IMR-90 (cell line): Measurements from ENCODE around the gene SLC9A7. TPM values are rescaled to one million over a fixed set of nuclear protein-coding genes. Genes with fewer than 3 reads are reported as not detected.

ENCODE experiments used
- ATAC-seq: fragments of 200-7000 bp; cut with Tn5 transposase; 2 replicates; pipeline ENCODE4 v1.9.1; 2020; ENCODE audit warnings: low read depth, mild to moderate bottlenecking, moderate library complexity
- BruUV-seq: library from RNA; stranded (reverse); fragments of 400-500 nt; replicated peaks from 2 replicates; lab custom pipeline; 2021; lab: Mats Ljungman, UMichigan
- CTCF ChIA-PET: fragments of 300-600 bp; formaldehyde crosslinking; extraction: SDS; loops from one replicate; lab custom pipeline; 2021; ENCODE audit warnings: antibody characterized with exemption; lab: Yijun Ruan, JAX
- POLR2A ChIA-PET: fragments of 300-600 bp; sonication (Branson Sonifier 250); formaldehyde crosslinking; loops from one replicate; lab custom pipeline; 2022; ENCODE audit warnings: antibody characterized with exemption; ENCODE audit not compliant: unreplicated experiment; lab: Charles Lee
- DNase-seq: peaks from one replicate; pipeline ENCODE4 v3.0.0; 2013
- H2AFZ ChIP-seq: replicated peaks from 2 replicates; pipeline ENCODE3; 2013; ENCODE audit warnings: low read length, mild to moderate bottlenecking; ENCODE audit not compliant: poor library complexity
- H2AK5ac ChIP-seq: 2 replicates; pipeline ENCODE4 v1.6.1; 2013; ENCODE audit warnings: low read depth, low read length, inconsistent platforms
- H2AK9ac ChIP-seq: replicated peaks from 2 replicates; pipeline ENCODE3; 2013; ENCODE audit warnings: mild to moderate bottlenecking, low read depth, low read length, moderate library complexity; ENCODE audit not compliant: poor library complexity
- H2BK120ac ChIP-seq: 2 replicates; pipeline ENCODE4 v1.6.1; 2013; ENCODE audit warnings: low read depth, low read length, inconsistent platforms
- H2BK15ac ChIP-seq: 3 replicates; pipeline ENCODE4 v1.6.1; 2013; ENCODE audit warnings: low read depth, low read length, inconsistent platforms
- H2BK20ac ChIP-seq: 2 replicates; pipeline ENCODE4 v1.6.1; 2013; ENCODE audit warnings: low read depth, mild to moderate bottlenecking, inconsistent platforms, low read length, moderate library complexity
- H2BK5ac ChIP-seq: 2 replicates; pipeline ENCODE4 v1.6.1; 2013; ENCODE audit warnings: mild to moderate bottlenecking, low read depth, low read length, inconsistent platforms; ENCODE audit not compliant: poor library complexity, severe bottlenecking
- H3K14ac ChIP-seq: replicated peaks from 2 replicates; pipeline ENCODE4 v1.6.1; 2013; ENCODE audit warnings: low read depth, low read length, inconsistent platforms
- H3K18ac ChIP-seq: 2 replicates; pipeline ENCODE4 v1.6.1; 2013; ENCODE audit warnings: low read depth, low read length, control low read depth
- H3K23ac ChIP-seq: 2 replicates; pipeline ENCODE4 v1.6.1; 2013; ENCODE audit warnings: low read depth, low read length, inconsistent platforms
- H3K27ac ChIP-seq: 2 replicates; pipeline ENCODE4 v1.5.1; 2013; ENCODE audit warnings: mild to moderate bottlenecking, control low read depth, low read length; ENCODE audit not compliant: insufficient read depth
- H3K27me3 ChIP-seq: 2 replicates; pipeline ENCODE4 v1.6.1; 2013; ENCODE audit warnings: low read length; ENCODE audit not compliant: control insufficient read depth, insufficient read depth
- H3K36me3 ChIP-seq: 2 replicates; pipeline ENCODE4 v1.6.1; 2013; ENCODE audit warnings: low read length, mixed read lengths; ENCODE audit not compliant: control insufficient read depth, insufficient read depth
- H3K4ac ChIP-seq: 2 replicates; pipeline ENCODE4 v1.6.1; 2013; ENCODE audit warnings: low read depth, low read length, inconsistent platforms
- H3K4me1 ChIP-seq: 2 replicates; pipeline ENCODE4 v1.6.1; 2013; ENCODE audit warnings: low read length, mixed read lengths; ENCODE audit not compliant: control insufficient read depth, insufficient read depth
- H3K4me2 ChIP-seq: 2 replicates; pipeline ENCODE4 v1.6.1; 2013; ENCODE audit warnings: low read depth, mild to moderate bottlenecking, control low read depth, low read length, moderate library complexity
- H3K4me3 ChIP-seq: 2 replicates; pipeline ENCODE4 v1.5.1; 2013; ENCODE audit warnings: low read depth, mild to moderate bottlenecking, control low read depth, low read length, moderate library complexity; ENCODE audit not compliant: insufficient read depth
- H3K56ac ChIP-seq: 2 replicates; pipeline ENCODE4 v1.6.1; 2013; ENCODE audit warnings: low read length, inconsistent platforms; ENCODE audit not compliant: insufficient read depth; ENCODE audit errors: extremely low read depth
- H3K79me1 ChIP-seq, 2 experiments: 2 replicates each; pipeline ENCODE4 v1.6.1; 2013; ENCODE audit warnings: low read length in 2 of 2, inconsistent platforms in 1 of 2, low read depth in 1 of 2
- H3K9ac ChIP-seq: 2 replicates; pipeline ENCODE4 v1.6.1; 2013; ENCODE audit warnings: low read depth, low read length, control low read depth
- H3K9me1 ChIP-seq: 2 replicates; pipeline ENCODE4 v1.6.1; 2013; ENCODE audit warnings: low read length, inconsistent platforms; ENCODE audit not compliant: insufficient read depth
- H3K9me3 ChIP-seq: 2 replicates; pipeline ENCODE4 v1.6.1; 2013; ENCODE audit warnings: low read length; ENCODE audit not compliant: control insufficient read depth, insufficient read depth
- H4K20me1 ChIP-seq: 2 replicates; pipeline ENCODE4 v1.6.1; 2013; ENCODE audit warnings: low read length, inconsistent platforms; ENCODE audit not compliant: insufficient read depth
- H4K5ac ChIP-seq: 2 replicates; pipeline ENCODE4 v1.6.1; 2013; ENCODE audit warnings: mild to moderate bottlenecking, low read depth, low read length, control low read depth
- H4K8ac ChIP-seq, 2 experiments: 2 replicates each; pipeline ENCODE4 v1.6.1; 2013; ENCODE audit warnings: low read depth in 2 of 2, low read length in 2 of 2, control low read depth in 1 of 2, inconsistent platforms in 1 of 2
- H4K91ac ChIP-seq: 2 replicates; pipeline ENCODE4 v1.6.1; 2013; ENCODE audit warnings: low read depth, low read length, inconsistent platforms; ENCODE audit not compliant: insufficient read depth
- BHLHE40 ChIP-seq: fragments of 150-350 bp; IDR thresholded peaks from 2 replicates; pipeline ENCODE4 v1.6.1; 2016; ENCODE audit warnings: mild to moderate bottlenecking, low read depth, low read length
- CEBPB ChIP-seq: IDR thresholded peaks from 2 replicates; pipeline ENCODE4 v1.6.1; 2012; ENCODE audit warnings: low read depth, low read length, improper control_type of control experiment
- CHD1 ChIP-seq: IDR thresholded peaks from 2 replicates; pipeline ENCODE4 v1.6.1; 2012; ENCODE audit warnings: low read depth, low read length, improper control_type of control experiment
- CTCF ChIP-seq: conservative IDR thresholded peaks from 2 replicates; pipeline ENCODE4 v1.5.1; 2012; ENCODE audit warnings: mild to moderate bottlenecking, low read depth, low read length, improper control_type of control experiment
- ELK1 ChIP-seq: fragments of 150-350 bp; IDR thresholded peaks from 2 replicates; pipeline ENCODE4 v1.6.1; 2016; ENCODE audit warnings: low read depth, mild to moderate bottlenecking, low read length, moderate library complexity, borderline replicate concordance
- FOS ChIP-seq: fragments of 150-350 bp; IDR thresholded peaks from 2 replicates; pipeline ENCODE4 v1.6.1; 2016; ENCODE audit warnings: low read depth, low read length
- MAFK ChIP-seq: IDR thresholded peaks from 2 replicates; pipeline ENCODE4 v1.6.1; 2012; ENCODE audit warnings: low read depth, low read length, improper control_type of control experiment
- MAZ ChIP-seq: IDR thresholded peaks from 2 replicates; pipeline ENCODE4 v1.6.1; 2012; ENCODE audit warnings: low read depth, mild to moderate bottlenecking, low read length, improper control_type of control experiment, moderate library complexity, borderline replicate concordance
- MXI1 ChIP-seq: IDR thresholded peaks from 2 replicates; pipeline ENCODE4 v1.6.1; 2012; ENCODE audit warnings: low read depth, mild to moderate bottlenecking, low read length, moderate library complexity, borderline replicate concordance
- NFE2L2 ChIP-seq: fragments of 150-350 bp; IDR thresholded peaks from 2 replicates; pipeline ENCODE4 v1.6.1; 2016; ENCODE audit warnings: low read depth, mild to moderate bottlenecking, low read length
- POLR2A ChIP-seq: IDR thresholded peaks from 2 replicates; pipeline ENCODE4 v1.6.1; 2012; ENCODE audit warnings: mild to moderate bottlenecking, low read depth, low read length
- RAD21 ChIP-seq: IDR thresholded peaks from 2 replicates; pipeline ENCODE4 v1.6.1; 2012; ENCODE audit warnings: low read length, improper control_type of control experiment
- RCOR1 ChIP-seq: IDR thresholded peaks from 2 replicates; pipeline ENCODE4 v1.6.1; 2012; ENCODE audit warnings: mild to moderate bottlenecking, low read length, improper control_type of control experiment; ENCODE audit not compliant: insufficient replicate concordance
- RFX5 ChIP-seq: IDR thresholded peaks from 2 replicates; pipeline ENCODE4 v1.8.0; 2012; ENCODE audit warnings: low read depth, mild to moderate bottlenecking, low read length, moderate library complexity
- SMC3 ChIP-seq: fragments of 150-350 bp; IDR thresholded peaks from 2 replicates; pipeline ENCODE4 v1.6.1; 2016; ENCODE audit warnings: low read depth, mild to moderate bottlenecking, antibody characterized with exemption, low read length, moderate library complexity
- WGBS, 2 experiments: methylation state at CpG; one replicate each; pipeline versions ENCODE4 v1.1.5 to v1.1.7; 2013; ENCODE audit warnings: missing lambda C conversion rate in 2 of 2; ENCODE audit not compliant: insufficient read length in 1 of 2; ENCODE audit errors: extremely low coverage in 2 of 2; 5-methylcytosine and 5-hydroxymethylcytosine counted together
- dilution Hi-C: fragments of 300-500 bp; cut with HindIII; formaldehyde crosslinking; loops from one replicate; pipeline ENCODE4 v1.14.3; 2018; ENCODE audit warnings: low sequenced_read_pairs; ENCODE audit not compliant: unreplicated experiment
- in situ Hi-C: fragments of 300-500 bp; cut with MboI; formaldehyde crosslinking; loops from 3 replicates; pipeline ENCODE4 v1.14.3; 2019; ENCODE audit warnings: low sequenced_read_pairs, inconsistent platforms, mixed read lengths
- intact Hi-C: fragments of 100-400 bp; cut with micrococcal nuclease; formaldehyde crosslinking; loops from 2 replicates; pipeline ENCODE4 v1.10.0; 2022
- polyA plus RNA-seq, 3 experiments: library from polyadenylated mRNA; depleted of rRNA; stranded (reverse); fragments of >200 nt; gene quantifications; 2 replicates each; pipeline ENCODE4 v1.2.3, GENCODE V29; 2012; ENCODE audit warnings: low replicate concordance in 1 of 3
- total RNA-seq: library from RNA; depleted of rRNA; stranded (reverse); fragments of >200 nt; gene quantifications from 2 replicates; pipeline ENCODE4 v1.2.3, GENCODE V29; 2012

Gene SLC9A7
- total and polyA plus RNA-seq, 2 of the 4 experiments (the other 2 are of a cell fraction) = 14.4 to 76.4 TPM

- dilution Hi-C loops = no loop called here
Measured at GRCh38 chrX:46595084-46595483, 163.8 kb downstream of the SLC9A7 start.

More at GRCh38 chrX:46595084-46595483, 163.8 kb downstream of the SLC9A7 start:
- H2AFZ ChIP-seq = no peak overlapping the region
- no peaks in the 10 kb centered on the region for H3K4me1 ChIP-seq
- no peak overlapping the region for H3K18ac ChIP-seq
- H4K20me1 ChIP-seq = no peaks in the 10 kb centered on the region
- ATAC-seq (no peak), DNase-seq (no peak)
- H3K14ac ChIP-seq = no peak overlapping the region
- no CpG with 5 or more reads among the region's 1 CpG for WGBS, 2 experiments
- CTCF ChIA-PET = no interaction called here
- no TSS peak for BruUV-seq
- H3K79me1 ChIP-seq = 0 out of 4 replicates have a peak, but pooled peaks cover 0 to 4% of the 10 kb centered on the region in 2 experiments
- in situ Hi-C loops = no loop called here
- no peaks in the 10 kb centered on the region for H3K9me1 ChIP-seq
- no peaks in the 10 kb centered on the region for H3K9me3 ChIP-seq
- no peak overlapping the region for H3K4me2 ChIP-seq
- no peaks in the 10 kb centered on the region for H3K27me3 ChIP-seq
- H4K8ac ChIP-seq = no peak overlapping the region
- no peak overlapping the region for H3K23ac ChIP-seq
- H4K5ac ChIP-seq = no peak overlapping the region
- H2BK15ac ChIP-seq = no peak overlapping the region
- no peak overlapping the region for H3K4ac ChIP-seq
- TF ChIP-seq CEBPB = no peak
- no peak for TF ChIP-seq RAD21
- TF ChIP-seq NFE2L2 = no peak
- TF ChIP-seq MXI1 = no peak
- TF ChIP-seq CHD1 = no peak
- no peak for TF ChIP-seq FOS
- no peak for TF ChIP-seq RCOR1
- no peak for TF ChIP-seq SMC3
- TF ChIP-seq ELK1 = no peak
- TF ChIP-seq POLR2A = no peak
- no peak for TF ChIP-seq RFX5
- no peak for TF ChIP-seq CTCF
- TF ChIP-seq BHLHE40 = no peak
- TF ChIP-seq MAZ = no peak
- TF ChIP-seq MAFK = no peak
- H3K9ac ChIP-seq = no peak overlapping the region
- H3K36me3 ChIP-seq = no peaks in the 10 kb centered on the region; the same call in 1 of the 2 replicates
- H3K4me3 ChIP-seq = no peak overlapping the region
- no peak overlapping the region for H2AK9ac ChIP-seq
- POLR2A ChIA-PET = no interaction called here
- no peak overlapping the region for H2AK5ac ChIP-seq
- H2BK120ac ChIP-seq = no peak overlapping the region
- H4K91ac ChIP-seq = no peak overlapping the region
- H2BK20ac ChIP-seq = no peak overlapping the region
- H3K56ac ChIP-seq = no peak overlapping the region
- H2BK5ac ChIP-seq = no peak overlapping the region
- intact Hi-C loops = no loop called here
- H3K27ac ChIP-seq = no peak overlapping the region
